ENCODE results near the gene MGAT5.

GRCh38 chr2:134489732-134490384, 236.0 kb downstream of the MGAT5 start:
- no peak for TF ChIP-seq POLR2A (IDR thresholded peaks at IDR 0.05)
- TF ChIP-seq CTCF (IDR thresholded peaks at IDR 0.05), result no peak
- TF ChIP-seq POLR2AphosphoS5 (IDR thresholded peaks at IDR 0.05), result no peak
- TF ChIP-seq EP300 (IDR thresholded peaks at IDR 0.05), result no peak
